ENCODE data around the gene ADAMTS13.

The ADAMTS13 gene

GRCh38 chr9:133393399-133393798 lies 28.8 kb upstream of the ADAMTS13 start:
- H2AFZ ChIP-seq: no peak overlapping the region
- no peaks in the 10 kb centered on the region for H3K79me2 ChIP-seq
- no peaks in the 10 kb centered on the region for H3K36me3 ChIP-seq (ENCODE audit: control insufficient read depth, insufficient read depth, low read length)
- H3K9me3 ChIP-seq (ENCODE audit: control insufficient read depth, low read length): no peaks in the 10 kb centered on the region
- H3K4me2 ChIP-seq (ENCODE audit: low read length): no peak overlapping the region
- TF ChIP-seq CTCF (IDR thresholded peaks at IDR 0.05): no peak
- H3K4me3 ChIP-seq (ENCODE audit: low read depth, low read length): no peak overlapping the region
- no peaks in the 10 kb centered on the region for H3K4me1 ChIP-seq
- H3K9ac ChIP-seq: no peak overlapping the region
- no peaks in the 10 kb centered on the region for H3K27me3 ChIP-seq (ENCODE audit: control insufficient read depth, insufficient read depth, low read length)
- no peak overlapping the region for H3K27ac ChIP-seq

GRCh38 chr9:133394687-133395271 lies 27.4 kb upstream of the ADAMTS13 start:
- Histone ChIP-seq H2AFZ (no peak overlapping the region), H3K4me3 (ENCODE audit: low read depth, low read length) (no peak overlapping the region), H3K27me3 (ENCODE audit: control insufficient read depth, insufficient read depth, low read length) (no peaks in the 10 kb centered on the region), H3K27ac (no peak overlapping the region), H3K79me2 (no peaks in the 10 kb centered on the region), H3K9ac (no peak overlapping the region), H3K4me1 (no peaks in the 10 kb centered on the region), H3K36me3 (ENCODE audit: control insufficient read depth, insufficient read depth, low read length) (no peaks in the 10 kb centered on the region), H3K4me2 (ENCODE audit: low read length) (no peak overlapping the region), H3K9me3 (ENCODE audit: control insufficient read depth, low read length) (no peaks in the 10 kb centered on the region)
- no peak for TF ChIP-seq CTCF (IDR thresholded peaks at IDR 0.05)

- Histone ChIP-seq H3K36me3 (ENCODE audit: control insufficient read depth, insufficient read depth, low read length) (no peaks in the 10 kb centered on the region), H3K27ac (no peak overlapping the region), H3K9me3 (ENCODE audit: control insufficient read depth, low read length) (no peaks in the 10 kb centered on the region), H3K4me1 (no peaks in the 10 kb centered on the region), H2AFZ (no peak overlapping the region), H3K27me3 (ENCODE audit: control insufficient read depth, insufficient read depth, low read length) (no peaks in the 10 kb centered on the region), H3K4me3 (ENCODE audit: low read depth, low read length) (no peak overlapping the region), H3K79me2 (no peaks in the 10 kb centered on the region), H3K4me2 (ENCODE audit: low read length) (no peak overlapping the region), H3K9ac (no peak overlapping the region)
- TF ChIP-seq CTCF (IDR thresholded peaks at IDR 0.05): no peak
Observed at GRCh38 chr9:133396952-133397351, 25.2 kb upstream of the ADAMTS13 start.

GRCh38 chr9:133397370-133397769 lies 24.8 kb upstream of the ADAMTS13 start:
- no peak overlapping the region for H3K4me3 ChIP-seq (ENCODE audit: low read depth, low read length)
- H3K36me3 ChIP-seq (ENCODE audit: control insufficient read depth, insufficient read depth, low read length): no peaks in the 10 kb centered on the region
- H3K4me1 ChIP-seq: no peaks in the 10 kb centered on the region
- TF ChIP-seq CTCF (IDR thresholded peaks at IDR 0.05): no peak
- no peaks in the 10 kb centered on the region for H3K79me2 ChIP-seq
- no peak overlapping the region for H3K27ac ChIP-seq
- no peak overlapping the region for H3K4me2 ChIP-seq (ENCODE audit: low read length)
- H3K27me3 ChIP-seq (ENCODE audit: control insufficient read depth, insufficient read depth, low read length): no peaks in the 10 kb centered on the region
- no peak overlapping the region for H2AFZ ChIP-seq
- H3K9ac ChIP-seq: no peak overlapping the region
- H3K9me3 ChIP-seq (ENCODE audit: control insufficient read depth, low read length): no peaks in the 10 kb centered on the region

- Histone ChIP-seq H3K36me3 (ENCODE audit: control insufficient read depth, insufficient read depth, low read length) (no peaks in the 10 kb centered on the region), H3K4me2 (ENCODE audit: low read length) (no peak overlapping the region), H3K27me3 (ENCODE audit: control insufficient read depth, insufficient read depth, low read length) (no peaks in the 10 kb centered on the region), H3K9ac (no peak overlapping the region), H2AFZ (no peak overlapping the region), H3K4me3 (ENCODE audit: low read depth, low read length) (no peak overlapping the region), H3K9me3 (ENCODE audit: control insufficient read depth, low read length) (no peaks in the 10 kb centered on the region), H3K27ac (no peak overlapping the region), H3K79me2 (no peaks in the 10 kb centered on the region), H3K4me1 (no peaks in the 10 kb centered on the region)
- TF ChIP-seq CTCF (IDR thresholded peaks at IDR 0.05): no peak
Observed at GRCh38 chr9:133397895-133398294, 24.3 kb upstream of the ADAMTS13 start.

All from parathyroid adenoma (tissue), 2 donors.